ENCODE data around the gene AVPI1. TPM values are rescaled to one million over a fixed set of nuclear protein-coding genes. Genes with fewer than 3 reads are reported as not detected.

AVPI1 gene
- total and polyA plus RNA-seq, 2 of the 13 experiments (the other 11 are each of a cell fraction or from before 2014, with no cell fraction given): 39.8 to 61.2 TPM

GRCh38 chr10:97676770-97677581 lies 10.1 kb downstream of the AVPI1 start (continued):
- TF ChIP-seq LCORL (IDR thresholded peaks at IDR 0.05): no peak
- no peak for TF ChIP-seq LCORL (CRISPR knock-in tag; IDR thresholded peaks at IDR 0.05)
- no peak for TF ChIP-seq GMEB1 (CRISPR knock-in tag; IDR thresholded peaks at IDR 0.05; ENCODE audit: borderline replicate concordance)
- no peak for TF ChIP-seq ZNF563 (CRISPR knock-in tag; IDR thresholded peaks at IDR 0.05)
- no peak for TF ChIP-seq ZNF414 (CRISPR knock-in tag; IDR thresholded peaks at IDR 0.05)
- TF ChIP-seq, protein P1, sequence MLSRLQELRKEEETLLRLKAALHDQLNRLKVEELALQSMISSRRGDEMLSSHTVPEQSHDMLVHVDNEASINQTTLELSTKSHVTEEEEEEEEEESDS (CRISPR knock-in tag; IDR thresholded peaks at IDR 0.05; ENCODE audit: borderline replicate concordance): no peak
- no peak for TF ChIP-seq NR1H2 (CRISPR knock-in tag; IDR thresholded peaks at IDR 0.05; ENCODE audit: borderline replicate concordance, low read depth)
- TF ChIP-seq, protein P2, sequence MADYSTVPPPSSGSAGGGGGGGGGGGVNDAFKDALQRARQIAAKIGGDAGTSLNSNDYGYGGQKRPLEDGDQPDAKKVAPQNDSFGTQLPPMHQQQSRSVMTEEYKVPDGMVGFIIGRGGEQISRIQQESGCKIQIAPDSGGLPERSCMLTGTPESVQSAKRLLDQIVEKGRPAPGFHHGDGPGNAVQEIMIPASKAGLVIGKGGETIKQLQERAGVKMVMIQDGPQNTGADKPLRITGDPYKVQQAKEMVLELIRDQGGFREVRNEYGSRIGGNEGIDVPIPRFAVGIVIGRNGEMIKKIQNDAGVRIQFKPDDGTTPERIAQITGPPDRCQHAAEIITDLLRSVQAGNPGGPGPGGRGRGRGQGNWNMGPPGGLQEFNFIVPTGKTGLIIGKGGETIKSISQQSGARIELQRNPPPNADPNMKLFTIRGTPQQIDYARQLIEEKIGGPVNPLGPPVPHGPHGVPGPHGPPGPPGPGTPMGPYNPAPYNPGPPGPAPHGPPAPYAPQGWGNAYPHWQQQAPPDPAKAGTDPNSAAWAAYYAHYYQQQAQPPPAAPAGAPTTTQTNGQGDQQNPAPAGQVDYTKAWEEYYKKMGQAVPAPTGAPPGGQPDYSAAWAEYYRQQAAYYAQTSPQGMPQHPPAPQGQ (CRISPR knock-in tag; IDR thresholded peaks at IDR 0.05; ENCODE audit: borderline replicate concordance): no peak
- TF ChIP-seq MTF2 (CRISPR knock-in tag; IDR thresholded peaks at IDR 0.05; ENCODE audit: borderline replicate concordance): no peak
- TF ChIP-seq ETV5 (CRISPR knock-in tag; IDR thresholded peaks at IDR 0.05; ENCODE audit: borderline replicate concordance): no peak
- TF ChIP-seq MBNL3 (CRISPR knock-in tag; conservative IDR thresholded peaks at IDR 0.05): no peak
- TF ChIP-seq ZBTB34 (CRISPR knock-in tag; IDR thresholded peaks at IDR 0.05): no peak
- TF ChIP-seq, protein P3, sequence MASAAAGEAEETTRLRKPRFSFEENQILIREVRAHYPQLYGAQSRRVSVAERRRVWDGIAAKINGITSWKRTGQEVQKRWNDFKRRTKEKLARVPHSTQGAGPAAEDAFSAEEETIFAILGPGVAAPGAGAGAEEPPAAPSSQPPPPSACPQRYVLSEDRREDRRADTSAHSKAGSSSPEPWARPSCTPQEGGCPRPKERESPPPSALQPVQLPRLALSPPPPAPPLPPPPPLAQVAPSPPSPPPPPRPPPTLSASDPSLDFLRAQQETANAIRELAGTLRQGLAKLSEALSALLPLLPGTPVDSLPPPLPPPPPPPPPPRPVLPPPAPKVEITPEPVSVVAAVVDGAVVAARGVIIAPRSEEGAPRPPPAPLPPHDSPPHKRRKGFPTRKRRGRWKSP (CRISPR knock-in tag; IDR thresholded peaks at IDR 0.05): no peak
- TF ChIP-seq YEATS4 (CRISPR knock-in tag; IDR thresholded peaks at IDR 0.05; ENCODE audit: borderline replicate concordance): no peak
- no peak for TF ChIP-seq RAD51 (IDR thresholded peaks at IDR 0.05; ENCODE audit: borderline replicate concordance)
- no peak for TF ChIP-seq MATR3 (CRISPR knock-in tag; IDR thresholded peaks at IDR 0.05)
- TF ChIP-seq GATAD2A (CRISPR knock-in tag; IDR thresholded peaks at IDR 0.05): 0 out of 2 replicates have a peak, but pooled peaks have one; percentile 33
- TF ChIP-seq MAZ (IDR thresholded peaks at IDR 0.05; ENCODE audit: borderline replicate concordance, low read depth, low read length): no peak
- TF ChIP-seq MAZ (CRISPR knock-in tag; IDR thresholded peaks at IDR 0.05; ENCODE audit: low read depth): no peak
- TF ChIP-seq NPAS2 (CRISPR knock-in tag; IDR thresholded peaks at IDR 0.05; ENCODE audit: borderline replicate concordance): no peak

Data from HepG2 (cell line).